IPS DF 4.7 (cell line): ENCODE measurements around the gene MT1F.
"Not testable (repeated sequence)": the region's sequence is repeated elsewhere in the genome, so short reads cannot be mapped to it uniquely, and the experiment has no call there.

ENCODE experiments used
- DNase-seq: peaks from one replicate; pipeline ENCODE4 v3.0.0-alpha.2; 2013; ENCODE audit warnings: low spot score; ENCODE audit errors: extremely low read depth

MT1F gene

GRCh38 chr16:56672171-56672570, 14.4 kb downstream of the MT1F start:
- not testable (repeated sequence) for DNase-seq

- no peak for DNase-seq
Observed at GRCh38 chr16:56672761-56673536, 15.2 kb downstream of the MT1F start.

- DNase-seq = no peak
Observed at GRCh38 chr16:56673921-56674320, 16.2 kb downstream of the MT1F start.

GRCh38 chr16:56674570-56674969, 16.8 kb downstream of the MT1F start:
- DNase-seq = not testable (repeated sequence)

GRCh38 chr16:56675685-56676210, 18.0 kb downstream of the MT1F start:
- DNase-seq = no peak

- DNase-seq = no peak
Observed at GRCh38 chr16:56677474-56677873, 19.7 kb downstream of the MT1F start.

- no peak for DNase-seq
Observed at GRCh38 chr16:56679078-56679730, 21.4 kb downstream of the MT1F start.

GRCh38 chr16:56679818-56680217, 22.1 kb downstream of the MT1F start:
- no peak for DNase-seq

- DNase-seq = no peak
Observed at GRCh38 chr16:56681939-56682702, 24.4 kb downstream of the MT1F start, which contains the start of gene MT1X. MT1X (plus strand) TSS chr16:56682470; CDS start chr16:56682541, 71 bp downstream.

- no peak for DNase-seq
Observed at GRCh38 chr16:56682703-56683397, 25.1 kb downstream of the MT1F start.

- DNase-seq = no peak
Observed at GRCh38 chr16:56683424-56684172, 25.8 kb downstream of the MT1F start.

- DNase-seq = no peak
Observed at GRCh38 chr16:56684256-56684925, 26.6 kb downstream of the MT1F start.

- no peak for DNase-seq
Observed at GRCh38 chr16:56684926-56685590, 27.3 kb downstream of the MT1F start.

- DNase-seq = no peak
Observed at GRCh38 chr16:56686758-56687157, 29.0 kb downstream of the MT1F start.

GRCh38 chr16:56688762-56689161, 31.0 kb downstream of the MT1F start:
- no peak for DNase-seq

- no peak for DNase-seq
Observed at GRCh38 chr16:56689171-56689570, 31.4 kb downstream of the MT1F start.

- no peak for DNase-seq
Observed at GRCh38 chr16:56690420-56691122, 32.8 kb downstream of the MT1F start.

GRCh38 chr16:56691885-56692284, 34.1 kb downstream of the MT1F start:
- no peak for DNase-seq

- DNase-seq = no peak
Observed at GRCh38 chr16:56695246-56695645, 37.5 kb downstream of the MT1F start.
